GM18498 (cell line): ENCODE measurements around the gene SHC2.
"Not testable (repeated sequence)": the region's sequence is repeated elsewhere in the genome, so short reads cannot be mapped to it uniquely, and the experiment has no call there.

Experiments used
- ATAC-seq: cut with Tn5 transposase; IDR thresholded peaks from one replicate; pipeline ENCODE4 v1.9.1; 2021; ENCODE audit warnings: mild to moderate bottlenecking, moderate library complexity; ENCODE audit not compliant: unreplicated experiment

SHC2 gene

DNA sequence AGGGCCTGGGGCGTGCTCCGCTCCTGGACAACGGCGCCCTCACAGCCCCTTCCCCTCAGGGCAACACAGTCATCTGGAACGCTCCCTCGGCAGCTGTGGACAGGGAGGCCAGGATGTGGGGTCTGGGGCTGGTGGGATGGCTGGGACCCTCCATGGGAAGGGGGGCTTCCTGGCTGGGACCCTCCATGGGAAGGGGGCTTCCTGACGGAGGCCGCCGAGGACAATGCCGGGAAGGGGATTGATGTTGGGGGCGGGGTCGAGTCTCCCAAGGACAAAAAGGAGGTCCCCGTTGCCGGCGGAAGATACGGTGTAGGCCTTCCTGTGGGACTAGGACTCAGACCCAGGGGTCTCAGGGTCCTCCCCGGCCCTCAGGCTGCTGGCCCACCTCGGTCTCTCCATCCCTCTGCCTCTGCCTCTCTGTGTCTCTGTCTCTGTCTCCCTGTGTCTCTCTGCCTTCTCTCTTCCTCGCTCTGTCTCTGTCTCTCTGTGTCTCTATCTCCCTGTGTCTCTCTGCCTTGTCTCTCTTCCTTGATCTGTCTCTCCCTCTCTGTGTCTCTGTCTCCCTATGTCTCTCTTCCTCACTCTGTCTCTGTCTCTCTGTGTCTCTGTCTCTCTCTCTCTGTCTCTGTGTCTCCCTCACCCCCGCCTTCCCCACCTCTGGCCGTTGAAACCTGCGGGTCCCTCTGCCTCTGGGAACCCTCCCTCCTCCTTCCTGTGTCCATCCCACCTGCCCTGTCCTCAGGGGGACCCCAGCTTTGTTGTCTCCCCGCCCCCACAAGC, 32.7 kb upstream of the SHC2 start:
- ATAC-seq, result no peak

DNA sequence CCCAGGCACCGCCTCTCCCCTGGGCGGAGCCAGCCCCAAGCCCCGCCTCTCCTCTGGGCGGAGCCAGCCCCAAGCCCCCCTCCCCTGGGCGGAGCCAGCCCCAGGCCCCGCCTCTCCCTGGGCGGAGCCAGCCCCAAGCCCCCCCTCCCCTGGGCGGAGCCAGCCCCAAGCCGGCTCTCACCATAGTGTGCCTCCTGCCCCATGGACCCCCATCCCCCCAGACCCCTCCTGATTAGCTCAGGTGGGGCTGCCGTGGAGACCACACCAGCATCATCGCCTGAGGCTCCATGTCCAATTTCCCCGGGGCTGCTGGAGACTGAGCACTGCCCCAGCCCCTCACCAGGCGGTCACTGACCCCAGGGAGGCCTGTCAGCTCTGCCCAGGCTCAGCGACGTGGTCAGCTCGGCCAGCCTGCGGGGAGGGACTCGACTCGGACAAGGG, 31.3 kb upstream of the SHC2 start:
- no peak for ATAC-seq

DNA sequence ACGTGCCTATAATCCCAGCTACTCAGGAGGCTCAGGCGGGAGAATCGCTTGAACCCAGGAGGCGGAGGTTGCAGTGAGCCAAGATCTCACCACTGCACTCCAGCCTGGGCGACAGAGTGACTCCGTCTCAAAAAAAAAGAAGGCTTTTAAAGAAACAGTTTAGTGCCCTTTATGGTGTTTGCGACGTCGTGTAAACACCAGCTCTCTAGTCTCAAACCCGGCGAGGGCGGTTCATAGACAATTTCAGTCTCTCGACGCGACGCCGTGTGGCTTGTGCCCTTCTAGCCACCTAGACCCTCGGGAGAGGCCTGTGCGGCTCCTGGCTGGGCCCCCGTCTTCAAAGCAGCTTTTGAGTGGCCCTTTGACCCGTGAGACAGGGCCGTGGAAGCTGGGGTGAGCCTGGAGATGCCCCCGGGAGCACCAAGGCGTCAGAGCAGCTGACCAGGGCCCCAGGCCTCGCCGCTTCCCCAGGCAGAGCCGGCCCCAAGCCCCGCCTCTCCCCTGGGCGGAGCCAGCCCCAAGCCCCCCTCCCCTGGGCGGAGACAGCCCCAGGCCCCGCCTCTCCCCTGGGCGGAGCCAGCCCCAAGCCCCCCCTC, 30.4 kb upstream of the SHC2 start:
- ATAC-seq, result no peak

DNA sequence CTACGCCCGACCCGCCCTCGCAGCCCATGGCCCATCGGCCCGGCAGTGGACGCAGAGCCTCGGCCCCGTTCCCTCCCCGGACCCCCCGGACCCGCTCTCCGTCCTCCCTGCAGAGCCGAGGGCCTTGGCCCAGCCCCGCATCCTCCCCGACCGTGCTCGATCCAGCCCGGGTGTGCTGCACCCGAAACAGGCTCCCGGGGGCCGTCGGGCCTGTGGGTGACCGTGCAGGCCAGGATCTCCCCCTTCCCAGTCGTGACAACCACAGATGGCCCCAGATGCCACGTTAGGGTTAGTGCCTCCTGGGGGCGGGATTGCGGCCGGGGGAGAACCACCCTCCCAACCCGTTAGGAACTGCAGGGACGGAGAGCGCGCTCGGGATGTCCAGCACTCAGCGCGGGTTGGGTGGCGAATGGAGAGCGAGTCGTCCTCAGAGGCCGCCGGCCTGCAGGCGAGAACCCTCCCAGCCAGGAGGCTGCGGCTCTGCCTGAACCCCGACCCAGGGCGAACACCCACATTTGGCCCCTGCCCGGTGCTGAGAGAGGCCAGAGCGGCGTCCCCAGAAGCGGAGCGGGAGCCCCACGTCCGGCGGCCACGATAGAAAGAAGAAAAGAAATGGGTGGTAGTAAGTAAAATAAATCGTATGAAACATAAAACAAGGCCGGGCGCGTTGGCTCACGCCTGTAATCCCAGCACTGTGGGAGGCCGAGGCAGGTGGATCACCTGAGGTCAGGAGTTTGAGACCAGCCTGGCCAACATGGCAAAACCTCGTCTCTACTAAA, 28.8 kb upstream of the SHC2 start:
- no peak for ATAC-seq

DNA sequence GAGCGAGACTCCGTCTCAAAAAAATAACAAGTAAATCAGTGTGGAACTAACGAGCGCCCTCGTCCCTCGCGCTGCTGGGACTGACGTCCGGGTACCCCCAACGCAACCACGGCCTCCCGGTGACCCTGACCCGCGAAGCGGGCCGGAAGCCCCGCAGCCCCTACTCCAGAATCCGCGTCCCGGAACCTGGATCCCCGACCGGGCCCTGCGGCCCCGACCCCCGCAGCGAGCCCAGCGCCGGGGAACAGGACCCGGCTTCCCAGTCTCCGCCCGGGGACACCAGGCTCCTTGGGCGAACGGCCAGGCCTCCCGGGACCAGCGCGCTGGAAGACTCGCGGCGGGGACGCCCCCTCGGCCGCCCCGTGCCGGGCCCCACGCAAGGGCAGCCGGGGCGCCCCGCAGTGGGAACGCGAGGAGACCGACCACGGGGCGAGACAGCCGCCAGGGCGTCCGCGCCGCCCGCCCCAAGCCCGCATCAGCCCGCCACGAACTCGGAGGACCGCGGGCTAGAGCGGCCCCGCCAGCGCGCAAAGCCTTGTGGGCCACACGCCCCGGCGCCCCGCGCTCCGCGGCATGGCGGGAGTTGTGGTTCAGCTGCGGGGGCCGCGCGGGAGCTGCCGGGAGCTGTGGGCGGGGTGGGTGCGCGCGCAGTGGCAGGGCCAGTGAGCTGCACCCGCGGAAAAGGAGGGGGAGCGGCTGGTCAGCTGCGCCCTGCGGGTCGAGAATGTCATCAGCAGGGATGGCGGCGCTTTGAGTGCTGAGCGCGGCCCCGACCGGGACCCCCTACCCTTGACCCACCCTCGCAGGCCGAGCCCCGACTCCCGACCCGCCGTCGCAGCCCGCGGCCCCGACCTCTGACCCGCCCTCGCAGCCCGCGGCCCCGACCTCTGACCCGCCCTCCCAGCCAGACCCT, 27.9 kb upstream of the SHC2 start:
- peak; percentile 84 for ATAC-seq

DNA sequence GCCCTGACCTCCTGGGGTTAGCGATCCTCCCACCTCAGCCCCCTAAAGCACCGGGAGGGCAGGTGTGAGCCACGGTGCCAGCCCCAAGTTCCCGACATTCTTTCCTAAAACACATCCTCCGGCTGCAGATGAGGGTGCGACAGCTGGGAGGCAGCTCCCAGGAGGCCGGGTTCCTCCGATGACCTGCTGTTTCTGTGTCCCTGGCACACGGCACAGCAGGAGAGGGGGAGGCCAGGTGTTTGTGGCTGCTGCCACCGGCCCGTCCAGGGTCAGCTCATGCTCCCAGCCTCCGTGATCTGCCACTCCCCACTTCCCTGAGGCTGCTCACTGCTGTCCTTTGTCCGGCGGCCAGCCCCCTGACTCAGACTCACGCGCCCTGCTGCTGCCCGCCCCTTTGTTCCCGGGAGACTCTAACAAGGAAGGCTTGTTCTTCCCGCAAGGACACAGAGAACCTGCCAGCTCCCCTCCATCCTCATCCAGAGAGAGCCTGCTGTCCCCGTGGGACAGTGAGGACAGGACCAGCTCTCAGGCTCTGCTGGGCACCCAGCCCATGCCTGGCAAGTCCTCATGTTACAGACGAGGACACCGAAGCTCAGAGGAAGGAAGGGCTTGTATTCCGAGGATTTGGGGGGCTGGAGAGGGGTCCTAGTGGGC, 24.9 kb upstream of the SHC2 start:
- no peak for ATAC-seq

DNA sequence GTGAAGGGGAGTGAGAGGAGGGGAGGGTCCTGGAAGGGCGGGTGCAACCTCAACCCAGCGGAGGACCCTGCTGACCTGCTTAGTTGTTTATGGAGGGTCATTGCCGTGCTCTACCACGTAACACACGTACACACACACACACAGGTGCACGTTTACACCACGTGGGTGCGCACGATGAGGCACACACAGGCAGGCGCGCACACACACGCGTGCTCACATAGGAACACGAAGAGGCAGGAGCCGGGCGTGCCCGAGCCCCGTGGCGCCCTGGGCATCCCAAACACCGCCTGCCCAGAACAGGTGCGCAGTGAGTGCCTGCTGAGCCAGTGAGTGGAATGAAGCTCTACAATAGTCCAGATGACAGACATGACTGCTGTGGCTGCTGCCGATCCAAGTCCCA, 24.2 kb upstream of the SHC2 start:
- ATAC-seq, result no peak

DNA sequence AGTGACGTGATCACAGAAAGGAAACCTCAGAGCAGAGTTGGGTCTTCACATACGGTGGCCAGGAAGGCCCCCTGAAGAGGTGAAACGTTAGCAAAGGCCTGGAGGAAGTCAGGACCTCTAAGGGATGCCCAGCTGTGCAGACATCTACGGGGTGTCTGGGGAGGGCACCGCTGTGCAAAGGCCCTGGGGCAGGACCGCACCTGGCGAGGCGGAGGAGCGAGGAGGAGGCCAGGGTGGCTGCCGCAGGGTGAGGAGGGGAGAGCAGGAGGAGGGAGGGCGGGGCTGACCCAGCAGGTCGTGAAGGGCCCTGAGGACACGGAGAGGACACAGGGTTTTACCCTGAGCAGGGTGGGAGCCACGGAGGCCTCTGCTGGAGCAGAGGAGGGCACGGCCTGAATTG, 23.7 kb upstream of the SHC2 start:
- no peak for ATAC-seq

DNA sequence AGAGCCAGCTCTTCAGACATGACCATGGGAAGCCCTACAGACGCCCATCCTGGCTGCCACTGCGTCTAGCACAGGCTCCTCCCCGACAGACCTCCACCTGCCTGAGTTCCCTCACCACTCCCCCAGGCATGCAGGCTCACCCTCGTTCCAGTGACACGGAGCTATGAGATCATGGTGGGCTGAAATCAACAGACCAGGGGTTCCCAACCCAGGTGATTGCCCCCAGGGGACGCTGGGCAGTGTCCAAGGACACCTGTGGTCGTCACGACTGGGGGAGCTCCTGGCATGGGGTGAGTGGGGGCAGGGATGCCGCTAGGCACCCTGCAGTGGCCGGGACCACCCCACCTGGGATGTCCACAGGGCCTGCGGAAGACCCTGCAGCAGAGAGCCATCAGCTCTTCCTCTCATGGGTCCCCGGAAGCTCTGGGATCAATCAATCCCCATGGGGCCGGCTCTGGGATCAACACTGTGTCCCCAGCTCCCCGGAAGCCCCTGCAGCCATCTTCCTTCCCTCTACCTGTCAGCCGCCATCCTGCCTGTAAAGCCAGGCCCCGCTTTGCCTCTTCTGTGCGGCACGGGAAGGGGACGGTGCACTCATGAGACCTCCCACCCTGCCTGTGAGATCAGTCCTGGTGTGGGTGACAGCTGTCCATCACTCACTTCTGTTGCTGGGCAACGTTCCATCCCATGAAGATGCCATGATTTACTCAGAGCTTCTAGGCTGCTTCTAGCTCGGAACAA, 22.7 kb upstream of the SHC2 start:
- ATAC-seq, result no peak

DNA sequence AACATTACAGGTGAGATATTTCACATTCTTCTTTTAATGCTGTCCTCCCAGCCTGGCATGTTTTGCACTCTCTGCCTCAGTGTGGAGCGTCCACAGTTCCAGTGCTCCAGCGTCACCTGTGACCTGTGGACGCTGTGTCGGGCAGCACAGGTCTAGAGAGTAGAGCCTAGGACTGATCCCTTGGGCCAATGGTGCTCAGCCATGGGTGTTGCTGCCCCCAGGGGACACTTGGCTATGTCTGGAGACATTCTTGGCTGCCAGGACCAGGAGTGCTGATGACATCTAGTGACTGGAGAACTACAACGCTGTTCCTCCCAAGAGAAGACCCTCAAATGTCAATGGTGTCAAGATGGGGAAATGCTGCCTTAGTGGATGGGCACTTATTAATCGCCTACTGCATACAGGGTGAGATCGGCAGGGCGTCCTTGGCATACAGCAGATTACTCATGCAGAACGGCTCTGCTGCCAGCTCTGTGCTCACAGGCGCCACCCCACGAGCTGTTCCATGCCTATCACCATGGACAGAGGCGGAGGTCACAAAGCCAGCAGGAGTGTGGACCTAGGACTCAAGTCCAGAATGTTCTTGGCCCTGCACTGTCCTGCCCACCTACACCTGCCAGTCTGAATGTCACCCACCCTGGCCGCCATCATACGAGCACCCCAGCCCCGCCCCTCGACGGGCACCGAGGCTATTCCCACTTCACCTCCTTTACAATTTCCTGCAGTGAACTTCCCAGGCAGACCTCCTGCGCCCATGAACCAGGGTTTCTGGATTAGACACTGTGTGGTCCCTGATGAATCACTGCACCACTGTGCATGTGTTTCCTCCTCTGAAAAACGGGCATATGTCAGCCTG, 21.6 kb upstream of the SHC2 start:
- ATAC-seq, result no peak

DNA sequence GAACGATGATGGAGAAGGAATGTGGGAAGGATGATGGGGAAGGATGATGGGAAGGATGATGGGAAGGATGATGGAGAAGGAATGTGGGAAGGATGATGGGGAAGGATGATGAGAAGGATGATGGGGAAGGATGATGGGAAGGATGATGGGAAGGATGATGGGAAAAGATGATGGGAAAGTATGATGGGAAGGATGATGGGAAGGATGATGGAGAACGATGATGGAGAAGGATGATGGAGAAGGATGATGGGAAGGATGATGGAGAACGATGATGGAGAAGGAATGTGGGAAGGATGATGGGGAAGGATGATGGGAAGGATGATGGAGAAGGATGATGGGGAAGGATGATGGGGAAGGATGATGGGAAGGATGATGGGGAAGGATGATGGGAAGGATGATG, 20.3 kb upstream of the SHC2 start:
- not testable (repeated sequence) for ATAC-seq

DNA sequence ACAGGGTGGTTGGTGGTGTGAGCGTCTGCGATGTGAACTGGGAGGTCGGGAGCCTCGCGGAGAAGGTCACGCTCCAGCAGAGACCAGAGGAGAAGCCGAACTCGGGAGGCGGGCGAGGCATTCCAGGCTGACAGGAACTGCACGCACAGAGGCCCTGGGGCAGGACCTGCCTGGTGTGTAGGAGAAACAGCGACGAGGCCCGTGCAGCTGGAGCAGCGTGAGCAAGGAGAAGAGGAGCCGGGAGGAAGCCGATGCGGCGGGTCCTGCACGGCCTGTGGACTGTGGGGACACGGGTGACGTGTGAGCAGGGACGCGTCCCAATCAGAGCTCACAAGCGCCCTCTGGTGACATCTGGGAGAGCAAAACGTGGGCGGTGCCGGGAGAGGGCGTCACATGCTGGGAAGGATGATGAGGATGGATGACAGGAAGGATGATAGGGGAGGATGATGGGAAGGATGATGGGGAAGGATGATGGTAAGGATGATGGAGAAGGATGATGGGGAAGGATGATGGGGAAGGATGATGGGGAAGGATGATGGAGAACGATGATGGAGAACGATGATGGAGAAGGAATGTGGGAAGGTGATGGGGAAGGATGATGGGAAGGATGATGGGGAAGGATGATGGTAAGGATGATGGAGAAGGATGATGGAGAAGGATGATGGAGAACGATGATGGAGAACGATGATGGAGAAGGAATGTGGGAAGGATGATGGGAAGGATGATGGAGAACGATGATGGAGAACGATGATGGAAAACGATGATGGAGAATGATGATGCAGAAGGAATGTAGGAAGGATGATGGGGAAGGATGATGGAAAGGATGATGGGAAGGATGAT, 19.4 kb upstream of the SHC2 start:
- ATAC-seq, result no peak

DNA sequence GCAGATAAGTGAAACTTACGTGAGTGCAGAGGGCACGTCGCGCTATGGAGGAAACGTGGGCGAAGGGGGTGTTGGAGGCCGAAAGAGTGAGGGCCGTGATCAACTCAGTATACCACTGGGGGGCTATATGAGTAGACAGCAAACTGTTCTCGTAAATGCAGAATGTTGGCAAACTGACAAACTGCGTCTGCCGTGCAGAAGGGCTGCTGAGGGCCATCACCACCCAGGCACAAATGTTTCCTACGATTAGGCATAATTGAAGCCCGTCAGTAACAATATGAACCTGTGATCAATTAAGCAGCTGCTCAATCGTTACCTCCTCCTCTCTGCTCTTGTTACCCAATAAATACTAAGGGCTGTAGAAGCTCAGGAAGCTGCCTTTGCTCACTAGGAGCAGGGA, 18.1 kb upstream of the SHC2 start:
- ATAC-seq, result no peak

DNA sequence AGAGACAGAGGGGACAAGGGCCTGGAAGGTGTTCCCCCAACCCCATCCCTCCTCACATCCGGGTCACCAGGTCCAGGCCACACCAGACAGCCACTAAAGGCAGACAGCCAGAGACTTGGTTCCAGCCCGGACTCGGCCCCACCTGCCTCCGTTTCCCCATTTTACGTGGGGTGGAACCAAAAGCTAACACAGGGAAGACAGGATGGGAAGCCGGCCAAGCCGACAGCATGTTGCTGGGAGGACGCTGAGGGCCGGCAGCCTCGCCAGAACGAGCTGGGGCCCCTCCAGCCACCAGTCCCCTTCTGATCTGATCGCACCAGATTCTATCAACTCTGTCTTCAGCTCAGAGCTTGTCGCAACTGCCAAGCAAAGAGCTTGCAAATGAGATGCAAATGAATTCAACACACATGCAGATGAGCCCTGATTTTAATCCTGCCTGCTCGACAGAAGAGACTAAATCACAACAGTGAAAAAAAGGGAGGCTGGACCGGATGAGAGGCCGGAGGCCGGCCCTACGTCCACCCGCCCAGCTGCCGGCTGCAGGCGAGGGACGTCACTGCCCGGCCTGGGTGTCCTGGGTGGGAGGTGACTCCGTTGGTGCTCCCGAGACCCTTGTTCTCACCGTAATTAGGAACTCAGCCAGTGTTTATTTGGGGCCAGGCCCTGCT, 17.5 kb upstream of the SHC2 start:
- ATAC-seq, result no peak

DNA sequence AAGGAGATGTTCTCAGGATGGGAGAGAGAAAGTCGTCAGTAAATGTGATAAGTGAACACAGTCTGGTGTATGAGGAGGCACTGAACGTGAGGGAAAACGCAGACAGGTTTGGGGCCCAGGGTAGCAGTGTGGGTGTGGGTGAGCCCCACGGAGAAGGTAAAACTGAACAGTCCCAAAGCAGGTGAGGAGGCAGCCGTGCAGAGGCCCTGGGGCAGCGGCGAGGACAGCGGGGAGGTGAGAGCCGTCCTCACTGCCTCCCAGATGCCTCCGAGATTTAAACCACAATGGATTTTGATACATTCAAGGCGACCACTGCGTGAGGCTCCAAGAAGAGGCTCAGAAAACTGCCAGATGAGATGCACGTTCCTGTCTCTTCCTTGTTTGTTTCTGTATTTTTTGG, 14.5 kb upstream of the SHC2 start:
- ATAC-seq, result no peak

DNA sequence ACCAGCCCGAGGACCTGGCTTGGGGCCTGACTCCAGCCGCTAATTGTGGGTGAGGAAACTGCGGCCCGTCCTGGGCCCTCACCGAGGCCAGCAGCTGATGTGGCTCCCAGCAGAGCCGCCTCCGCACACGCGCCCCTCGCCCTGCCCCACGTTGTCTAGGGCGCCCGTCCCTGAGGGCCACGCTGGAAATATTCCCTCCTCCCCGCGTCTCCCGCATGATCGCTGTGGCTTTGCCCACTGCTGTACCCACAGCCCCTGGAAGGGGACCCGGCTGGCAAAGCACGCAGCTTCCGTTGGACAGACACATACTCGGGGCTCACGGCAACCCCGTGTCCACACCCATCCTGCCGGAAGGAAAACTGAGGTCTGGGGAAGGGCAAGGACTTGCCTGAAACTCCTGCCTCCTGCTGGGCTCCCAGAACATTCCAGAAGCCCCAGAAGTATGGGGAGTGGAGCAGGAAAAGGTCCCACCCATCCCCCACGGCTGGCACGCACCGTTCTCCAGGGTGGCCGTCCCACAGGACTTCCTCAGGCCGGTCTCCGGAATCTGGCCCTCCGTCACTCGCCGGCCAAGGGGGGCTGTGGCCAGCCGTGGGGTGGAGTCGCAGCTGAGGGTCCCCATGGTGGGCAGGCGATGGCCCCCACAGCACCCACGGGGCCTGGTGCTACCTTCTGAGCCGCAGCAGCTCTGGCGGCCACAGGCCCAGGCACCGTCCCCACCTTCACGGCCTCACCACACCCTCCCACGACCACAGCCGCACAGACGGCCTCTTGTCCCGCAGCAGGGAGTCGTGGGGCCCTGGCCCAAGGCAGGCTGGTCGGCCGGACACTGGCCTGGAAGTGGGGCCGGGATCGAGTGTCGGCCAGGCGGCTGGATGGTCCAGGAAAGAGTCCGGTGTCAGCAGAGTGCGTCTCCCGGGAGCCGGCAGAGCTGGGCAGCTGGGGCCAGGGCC, 13.6 kb upstream of the SHC2 start:
- ATAC-seq, result no peak
